TTC549 (cell line): ENCODE data around the gene TMEM19.
A peak's percentile ranks its signal among the peaks of the same experiment; 100 is the strongest.

ENCODE experiments used
- FAIRE-seq: peaks from 2 replicates; lab custom pipeline; 2012; peaks lifted over from hg19 to GRCh38; lab: Jason Lieb, UNC

TMEM19 gene

GRCh38 chr12:71719647-71720370 is 33.9 kb downstream of the TMEM19 start:
- FAIRE-seq = no peak

- no peak for FAIRE-seq
Observed at GRCh38 chr12:71721783-71722505, 36.1 kb downstream of the TMEM19 start.

GRCh38 chr12:71725011-71725410 is 39.1 kb downstream of the TMEM19 start:
- no peak for FAIRE-seq

GRCh38 chr12:71726548-71726947 is 40.7 kb downstream of the TMEM19 start:
- no peak for FAIRE-seq

- no peak for FAIRE-seq
Observed at GRCh38 chr12:71727958-71728357, 42.1 kb downstream of the TMEM19 start.

- FAIRE-seq = no peak
Observed at GRCh38 chr12:71730936-71731335, 45.1 kb downstream of the TMEM19 start.

GRCh38 chr12:71731439-71732356 is 45.8 kb downstream of the TMEM19 start:
- FAIRE-seq = no peak

GRCh38 chr12:71732357-71732712 is 46.5 kb downstream of the TMEM19 start:
- FAIRE-seq = no peak

GRCh38 chr12:71737197-71737596 is 51.3 kb downstream of the TMEM19 start:
- no peak for FAIRE-seq

GRCh38 chr12:71742998-71743397 is 57.1 kb downstream of the TMEM19 start:
- no peak for FAIRE-seq

GRCh38 chr12:71744522-71745300 is 58.8 kb downstream of the TMEM19 start:
- no peak for FAIRE-seq

GRCh38 chr12:71746974-71747611 is 61.2 kb downstream of the TMEM19 start:
- FAIRE-seq = peak; percentile 94

- no peak for FAIRE-seq
Observed at GRCh38 chr12:71748081-71748850, 62.4 kb downstream of the TMEM19 start.

GRCh38 chr12:71749666-71750065 is 63.8 kb downstream of the TMEM19 start:
- FAIRE-seq = no peak

- no peak for FAIRE-seq
Observed at GRCh38 chr12:71752891-71753290, 67.0 kb downstream of the TMEM19 start.
